ENCODE results near the gene PXDN.

Gene PXDN

DNA sequence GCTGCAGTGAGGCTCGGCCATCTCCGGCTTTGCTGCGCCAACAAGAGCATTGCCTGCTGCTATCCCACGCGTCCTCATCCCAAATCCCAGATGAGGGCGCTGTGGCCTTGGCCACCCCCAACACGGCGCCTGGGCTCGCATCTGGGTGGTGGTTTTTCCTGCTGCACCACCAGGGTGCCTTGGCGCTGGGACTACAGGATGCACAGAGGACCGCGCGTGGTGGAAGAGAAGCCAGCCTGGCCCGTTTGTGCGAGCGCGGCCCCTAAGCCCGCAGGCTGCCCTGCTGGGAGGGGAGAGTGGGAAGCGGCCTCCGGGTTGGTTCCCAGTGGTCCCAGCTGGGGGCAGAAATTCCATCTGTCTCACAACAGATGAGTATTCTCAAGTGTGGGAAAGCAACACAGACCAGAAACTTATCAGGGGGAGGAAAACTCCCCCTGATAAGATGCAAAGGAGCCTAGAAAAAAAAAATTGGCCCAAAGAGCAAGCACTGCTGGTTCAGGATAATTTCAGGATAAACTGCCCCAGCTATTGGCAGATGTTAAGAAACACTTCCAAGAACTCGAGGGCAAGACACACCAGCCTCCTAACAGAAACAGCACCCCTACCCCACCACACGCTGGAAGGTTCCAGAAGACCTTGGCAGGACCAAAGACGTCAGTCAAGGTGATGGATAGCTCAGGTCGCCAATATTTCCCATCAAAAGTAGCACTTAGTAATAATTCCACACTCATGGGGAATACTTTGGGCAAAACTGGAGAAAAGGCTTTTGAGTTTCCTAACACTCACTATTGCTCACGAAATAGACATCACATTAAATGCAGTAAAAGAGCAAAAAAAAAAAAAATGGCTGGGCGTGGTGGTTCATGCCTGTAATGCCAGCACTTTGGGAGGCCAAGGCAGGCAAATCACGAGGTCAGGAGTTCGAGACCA is 152.1 kb downstream of the PXDN start:
- no peak for FAIRE-seq

DNA sequence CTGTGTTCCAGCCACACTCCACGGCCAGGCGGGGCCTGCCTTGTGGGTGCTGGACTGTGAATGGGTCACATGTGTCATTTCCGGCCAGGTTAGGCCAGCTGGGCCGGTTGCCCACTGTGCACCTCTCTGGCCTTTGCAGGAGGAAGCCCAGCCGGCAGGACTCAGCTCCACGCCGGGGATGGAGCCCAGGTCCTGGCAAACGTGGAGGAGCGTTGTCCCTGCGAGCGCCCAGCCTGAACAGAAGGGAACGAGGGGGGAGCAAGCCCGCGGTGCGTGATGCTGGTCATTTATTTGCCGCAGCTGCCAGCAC is 152.9 kb downstream of the PXDN start:
- no peak for FAIRE-seq

DNA sequence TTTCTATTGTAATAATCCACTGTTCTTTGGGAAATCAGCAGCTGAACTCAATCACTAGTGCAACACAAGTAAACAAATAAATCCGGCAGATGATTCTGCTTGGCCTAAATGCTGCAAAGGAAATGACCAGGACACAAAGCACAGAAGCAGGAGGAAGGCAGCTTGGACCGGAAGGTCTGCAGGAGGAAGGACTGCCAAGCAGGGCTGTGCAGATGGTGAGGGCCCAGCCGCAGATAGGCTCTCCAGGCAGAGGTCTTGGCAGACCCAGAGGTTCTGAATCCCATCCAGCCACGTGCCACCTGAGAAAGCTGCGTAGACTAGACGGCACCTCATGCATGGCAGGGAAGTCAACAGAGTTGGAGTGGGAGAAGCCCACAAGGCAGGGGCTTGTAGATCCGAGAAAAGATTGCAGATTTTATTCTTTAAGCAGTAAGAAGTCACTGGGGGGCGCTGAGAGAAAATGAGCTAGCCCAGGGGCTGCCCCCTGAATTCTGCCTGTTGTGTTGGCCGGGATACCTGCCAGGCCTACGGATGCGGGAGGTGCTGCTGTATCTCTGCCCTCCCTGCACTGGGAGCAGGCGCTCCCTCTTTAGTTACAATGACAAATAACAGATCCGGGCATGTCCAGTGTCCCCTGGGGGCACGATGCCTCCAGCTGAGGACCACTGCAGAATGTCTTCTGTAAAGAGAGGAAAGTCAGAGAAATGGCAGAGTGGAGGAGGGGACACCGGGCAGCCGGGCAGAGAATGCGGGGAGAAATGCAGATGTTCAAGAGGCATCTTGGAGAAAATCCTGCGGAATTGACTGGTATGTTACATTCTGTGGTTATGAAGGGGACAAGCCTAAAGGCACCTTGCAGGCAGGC is 153.5 kb downstream of the PXDN start:
- FAIRE-seq, result no peak

DNA sequence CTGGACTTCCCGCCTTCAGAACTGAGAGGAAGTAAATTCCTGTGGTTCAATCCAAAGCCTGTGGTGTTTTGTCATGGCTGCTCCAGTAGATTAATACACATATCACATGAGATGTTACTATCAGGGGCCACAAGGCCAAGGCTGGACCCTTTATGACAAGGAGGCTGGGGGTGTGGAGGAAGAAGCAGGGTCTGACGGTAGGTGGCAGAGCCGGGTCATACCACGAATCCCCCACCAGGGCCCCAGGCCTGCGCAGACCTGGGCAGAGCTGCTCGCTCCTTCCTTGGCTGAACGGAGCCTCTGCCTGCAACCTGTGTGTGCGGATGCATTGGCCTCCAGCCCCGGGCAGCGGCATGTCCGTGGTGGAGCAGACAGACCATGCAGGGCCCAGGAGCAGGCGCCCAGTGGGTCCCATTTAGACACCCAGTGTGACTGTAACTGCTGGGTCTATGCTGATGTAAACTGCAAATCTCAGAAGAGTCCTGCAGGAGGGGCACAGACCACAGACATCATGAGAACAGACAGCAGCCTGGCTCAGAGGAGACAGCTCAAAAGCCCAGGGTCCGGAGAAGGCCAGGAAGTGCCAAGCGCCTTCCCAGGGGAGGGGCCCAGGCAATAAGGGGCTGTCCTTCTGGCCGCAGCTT is 155.2 kb downstream of the PXDN start:
- no peak for FAIRE-seq

DNA sequence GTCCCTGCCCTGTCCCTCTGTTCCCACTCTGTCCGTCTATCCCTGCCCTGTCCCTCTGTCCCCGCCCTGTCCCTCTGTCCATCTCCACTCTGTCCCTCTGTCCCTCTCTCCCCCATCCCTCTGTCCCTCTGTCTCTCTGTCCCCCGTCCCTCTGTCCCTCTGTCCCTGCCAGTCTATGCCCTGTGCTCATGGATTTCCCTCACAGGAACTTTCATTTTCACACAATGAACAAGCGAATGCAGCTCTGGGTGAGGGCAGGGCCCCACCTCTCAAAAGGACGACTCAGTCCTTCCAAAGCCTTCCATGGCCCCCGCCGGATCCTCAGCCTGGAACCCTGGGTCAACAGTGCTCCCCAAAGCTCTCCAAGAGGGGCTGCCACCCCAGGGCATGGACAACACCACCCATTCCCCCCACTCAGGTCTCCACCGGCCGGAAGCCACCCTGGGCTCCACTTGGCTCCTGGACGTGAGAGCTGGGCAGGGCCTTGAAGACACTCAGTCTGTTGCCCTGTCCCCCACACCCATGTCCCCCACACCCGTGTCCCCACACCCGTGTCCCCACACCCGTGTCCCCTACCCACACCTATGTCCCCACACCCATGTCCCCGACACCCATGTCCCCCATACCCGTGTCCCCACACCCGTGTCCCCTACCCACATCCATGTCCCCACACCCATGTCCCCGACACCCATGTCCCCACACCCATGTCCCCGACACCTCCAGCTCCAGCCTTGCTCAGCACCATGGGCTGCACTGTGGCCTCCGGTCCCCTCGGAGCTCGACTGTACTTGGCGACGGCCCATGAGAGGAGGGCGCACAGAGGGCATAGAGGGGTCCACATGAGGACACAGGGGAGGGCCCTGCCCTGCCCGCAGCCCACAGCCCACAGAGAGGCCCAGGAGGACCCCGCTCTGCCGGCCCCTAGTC is 156.0 kb downstream of the PXDN start:
- no peak for FAIRE-seq

DNA sequence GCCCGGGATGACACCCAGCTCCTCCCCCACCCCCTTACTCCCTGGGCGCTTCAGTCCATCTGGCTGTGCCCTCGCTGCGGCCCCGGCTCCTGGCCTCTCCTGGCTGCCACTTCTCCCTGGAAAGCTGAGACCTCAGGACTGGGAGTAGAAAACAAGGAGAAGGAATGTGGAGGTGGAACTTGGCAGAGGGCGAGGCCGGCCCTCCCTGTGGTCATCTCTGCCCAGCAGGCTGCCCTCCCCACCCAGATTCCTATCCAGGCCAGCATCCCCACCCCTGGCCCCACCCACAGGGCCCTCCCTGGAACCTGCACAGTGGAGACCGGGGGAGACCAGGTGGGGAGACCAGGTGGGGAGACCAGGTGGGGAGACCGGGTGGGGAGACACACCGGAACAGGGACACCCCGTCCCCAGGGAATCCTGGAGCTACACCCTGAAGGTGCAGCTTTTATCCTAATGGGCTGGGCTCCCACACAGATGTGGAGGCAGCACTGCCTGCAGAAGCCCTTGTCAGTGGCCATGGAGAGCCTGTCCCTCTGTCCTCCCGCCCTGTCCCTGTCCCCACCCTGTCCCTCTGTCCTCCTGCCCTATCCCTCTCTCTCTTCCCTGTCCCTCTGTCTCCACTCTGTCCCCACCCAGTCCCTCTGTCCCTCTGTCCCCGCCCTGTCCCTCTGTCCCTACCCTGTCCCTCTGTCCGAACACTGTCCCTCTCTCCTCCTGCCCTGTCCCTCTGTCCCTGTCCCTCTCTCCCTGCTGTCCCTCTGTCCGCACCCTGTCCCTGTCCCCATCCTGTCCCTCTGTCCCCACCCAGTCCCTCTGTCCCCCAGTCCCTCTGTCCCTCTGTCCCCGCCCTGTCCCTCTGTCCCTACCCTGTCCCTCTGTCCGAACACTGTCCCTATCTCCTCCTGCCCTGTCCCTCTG is 157.1 kb downstream of the PXDN start:
- no peak for FAIRE-seq

DNA sequence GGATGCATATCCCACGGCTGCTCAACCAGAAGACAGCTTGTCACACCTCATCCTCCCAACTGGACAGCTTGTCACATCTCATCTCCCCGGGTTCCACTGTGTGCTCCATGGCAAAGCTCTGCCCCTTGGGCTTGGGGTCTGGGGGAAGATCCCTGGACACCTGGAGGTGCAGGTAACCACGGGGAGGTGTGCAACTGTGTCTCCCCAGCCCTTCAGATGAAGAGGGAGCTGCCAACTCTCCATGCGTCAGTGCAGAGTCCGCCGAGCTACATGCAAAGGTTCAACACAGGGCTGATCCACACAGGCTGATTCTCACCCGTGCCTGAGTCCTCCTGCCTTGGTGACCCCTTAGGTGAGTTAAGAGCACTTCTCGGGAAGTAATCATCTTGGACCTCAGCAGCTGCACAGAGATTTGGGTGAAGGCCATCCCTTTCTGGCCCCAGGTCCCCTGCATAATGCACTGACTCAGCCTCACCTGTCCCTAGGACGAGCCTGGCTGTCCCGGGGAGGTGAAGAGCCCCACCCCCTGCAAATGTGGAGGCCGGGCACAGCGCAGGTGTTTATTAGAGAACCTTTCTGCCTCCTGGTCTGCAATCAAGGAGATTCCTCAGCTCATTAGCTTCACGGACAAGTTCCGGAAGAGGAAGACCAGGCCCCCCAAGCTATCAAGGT is 157.9 kb downstream of the PXDN start:
- FAIRE-seq, result no peak

DNA sequence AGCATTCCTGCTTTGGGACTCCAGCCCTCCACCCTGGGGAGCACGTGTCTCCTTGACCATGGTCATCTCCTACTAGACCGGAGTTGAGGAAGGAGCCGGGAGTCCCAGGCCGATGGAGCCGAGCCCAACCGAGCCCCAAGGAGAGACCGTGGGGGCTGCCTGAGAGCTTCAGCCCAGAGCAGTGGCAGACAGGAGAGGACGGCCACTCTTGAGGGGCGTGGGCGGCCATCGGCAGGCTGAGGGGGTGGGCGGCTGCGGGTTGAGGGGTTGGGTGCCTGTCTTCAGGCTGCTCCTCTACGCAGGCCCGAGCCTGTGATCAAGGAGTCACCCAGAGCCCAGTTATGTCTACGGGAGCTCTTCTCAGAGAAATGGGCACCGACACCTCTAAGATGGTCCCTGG is 158.7 kb downstream of the PXDN start:
- FAIRE-seq, result no peak

DNA sequence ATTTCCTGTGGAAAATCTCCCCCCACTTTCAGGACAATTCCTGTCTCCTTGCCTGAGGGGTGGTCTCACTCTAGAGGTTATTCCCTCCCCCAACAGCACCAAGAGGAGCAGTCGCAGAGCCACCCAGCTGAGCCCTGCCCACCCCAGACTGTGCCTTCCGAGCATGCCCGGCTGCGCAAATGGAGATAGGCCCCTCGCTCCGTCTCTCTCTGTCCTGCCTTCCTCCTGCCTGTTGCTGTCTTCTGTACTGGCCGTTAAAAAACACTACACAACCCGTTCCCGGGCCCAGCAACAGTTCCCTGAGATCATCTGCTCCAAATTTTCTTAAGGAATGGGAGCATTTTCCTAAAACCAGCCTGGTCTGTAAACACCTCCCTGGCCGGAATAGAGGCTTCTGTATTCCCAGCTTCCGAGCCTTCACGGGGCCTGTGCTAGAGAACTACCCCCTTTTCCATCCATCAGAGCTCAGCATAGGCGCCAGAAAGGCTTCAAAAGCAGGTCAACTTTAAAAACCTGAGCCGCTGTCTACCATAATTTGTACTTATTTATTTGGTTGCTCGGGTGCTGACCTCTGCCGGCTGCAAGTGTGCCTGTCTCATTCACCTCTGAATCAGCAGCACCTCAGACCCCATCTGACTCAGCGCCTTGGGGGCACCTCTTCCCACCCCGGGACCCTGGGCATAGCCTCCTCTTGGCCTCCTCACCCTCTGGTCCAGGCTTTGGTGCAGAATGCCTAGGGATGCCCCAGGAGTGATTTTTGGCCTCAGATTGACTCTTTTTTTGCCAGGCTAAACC is 159.4 kb downstream of the PXDN start:
- no peak for FAIRE-seq

DNA sequence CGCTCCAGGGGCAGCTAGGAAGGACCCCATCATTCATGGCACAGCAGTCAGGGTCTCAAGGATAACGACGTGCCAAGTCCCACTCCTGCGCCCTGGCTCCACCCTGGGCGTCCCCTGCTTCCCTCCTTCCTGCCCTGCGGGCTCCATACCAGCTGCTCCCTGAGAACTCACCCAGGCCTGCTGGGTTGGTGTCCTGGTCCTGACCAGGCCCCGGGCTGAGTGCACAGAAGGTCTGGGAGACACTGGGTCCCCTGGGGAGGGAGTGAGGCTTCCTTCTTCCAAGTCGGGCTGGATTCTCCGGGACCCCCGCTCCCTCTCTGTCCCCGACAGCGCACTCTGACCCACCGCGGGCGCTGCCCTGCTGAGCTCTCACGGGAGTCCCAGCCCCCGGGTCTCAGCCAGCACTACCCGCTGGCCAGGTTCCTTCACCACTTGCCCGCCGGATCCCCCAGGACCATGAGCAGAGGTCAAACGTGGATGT is 160.2 kb downstream of the PXDN start:
- no peak for FAIRE-seq

DNA sequence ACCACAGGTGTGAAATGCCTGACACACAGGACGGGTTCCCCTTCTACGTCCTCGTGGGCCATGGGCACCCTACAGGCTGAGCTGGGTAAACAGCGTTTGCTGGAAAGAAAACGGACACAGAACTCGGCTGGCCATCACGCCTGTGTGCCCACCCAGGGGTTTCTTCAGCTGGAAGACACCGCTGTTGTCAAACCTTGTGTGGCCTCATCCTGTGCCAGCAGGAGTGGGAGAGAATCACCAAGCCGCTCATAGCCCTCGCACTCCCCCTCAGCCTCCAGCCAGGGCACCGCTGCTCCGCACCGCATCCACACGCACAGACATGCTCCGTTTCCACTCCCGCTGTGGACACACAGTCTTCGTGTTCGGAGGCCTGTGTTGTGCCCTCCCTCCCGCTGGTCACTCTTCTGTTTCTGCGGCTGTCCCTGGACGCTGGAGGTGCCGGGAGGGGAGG is 161.4 kb downstream of the PXDN start:
- FAIRE-seq, result no peak

DNA sequence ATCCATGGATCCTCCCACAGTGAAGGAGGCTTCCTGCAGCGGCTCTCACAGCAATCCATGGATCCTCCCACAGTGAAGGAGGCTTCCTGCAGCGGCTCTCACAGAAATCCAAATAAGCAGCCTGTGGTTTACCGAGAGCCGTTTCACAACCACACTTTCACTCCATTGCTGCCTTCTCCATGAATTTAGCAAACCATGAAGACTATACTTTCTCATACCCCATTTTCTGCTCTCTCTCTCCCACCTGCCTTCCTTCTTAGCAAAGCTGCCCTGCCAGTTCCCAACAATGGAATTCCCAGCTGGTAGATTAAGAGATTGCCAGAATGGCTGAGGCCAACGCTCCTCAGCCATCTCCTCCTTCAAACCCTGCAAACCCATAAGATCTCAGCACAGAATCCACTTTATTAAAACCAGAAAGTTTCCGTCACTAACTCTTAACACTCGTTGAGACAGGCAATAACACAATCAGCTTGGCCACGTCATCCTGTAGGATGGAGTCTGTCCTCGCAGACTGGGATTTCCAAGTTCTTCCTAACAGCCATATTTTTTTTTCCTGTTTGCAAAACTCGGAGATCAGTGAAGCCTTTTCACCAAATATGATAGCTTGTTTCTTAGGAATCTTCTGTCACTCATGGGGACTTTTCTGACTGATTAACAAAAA is 162.2 kb downstream of the PXDN start:
- no peak for FAIRE-seq
